BLaER1 treated with 17β-estradiol and CSF1 and Interleukin-3, amounts not matched to agents 10 nM and 100 nM (cell line): ENCODE results near the gene TBC1D4.

Experiments used
- H3K27ac ChIP-seq, 11 experiments: shearing (Covaris generic); formaldehyde crosslinking; 2 replicates each; pipeline ENCODE4 v1.8.1; 2022
- H3K27me3 ChIP-seq, 11 experiments: shearing (Covaris generic); formaldehyde crosslinking; 2 replicates each; pipeline ENCODE4 v1.8.1; 2022
- H3K36me3 ChIP-seq, 11 experiments: shearing (Covaris generic); formaldehyde crosslinking; 2 replicates each; pipeline ENCODE4 v1.8.1; 2022
- H3K4me1 ChIP-seq, 10 experiments: shearing (Covaris generic); formaldehyde crosslinking; 2 replicates each; pipeline ENCODE4 v1.8.1; 2022
- H3K4me2 ChIP-seq, 11 experiments: shearing (Covaris generic); formaldehyde crosslinking; 2 replicates each; pipeline ENCODE4 v1.8.1; 2022
- H3K4me3 ChIP-seq, 10 experiments: shearing (Covaris generic); formaldehyde crosslinking; 2 replicates each; pipeline ENCODE4 v1.8.1; 2022
- H3K9ac ChIP-seq, 11 experiments: shearing (Covaris generic); formaldehyde crosslinking; 2 replicates each; pipeline ENCODE4 v1.8.1; 2022
- H3K9me3 ChIP-seq, 11 experiments: shearing (Covaris generic); formaldehyde crosslinking; replicated peaks in 1 of 11; 2 replicates each; pipeline ENCODE4 v1.8.1; 2022
- H4K20me1 ChIP-seq, 11 experiments: shearing (Covaris generic); formaldehyde crosslinking; 2 replicates each; pipeline ENCODE4 v1.8.1; 2022
- Cebpa-rat ChIP-seq, 11 experiments: shearing (Covaris generic); IDR thresholded peaks; 2 replicates each; pipeline ENCODE4 v1.8.1; 2022

TBC1D4 gene

GRCh38 chr13:75329097-75329496, 152.9 kb downstream of the TBC1D4 start:
- H3K9ac ChIP-seq: no peak overlapping the region
- H3K27ac ChIP-seq: no peak overlapping the region
- peaks cover 0 to 73% (median 28%) of the 10 kb centered on the region in 11 experiments; a peak in 20 of 22 replicates for H3K36me3 ChIP-seq
- H3K4me3 ChIP-seq: no peak overlapping the region
- no peaks in the 10 kb centered on the region for H4K20me1 ChIP-seq
- H3K27me3 ChIP-seq: no peaks in the 10 kb centered on the region
- no peaks in the 10 kb centered on the region for H3K9me3 ChIP-seq
- no peak for TF ChIP-seq Cebpa-rat (IDR thresholded peaks at IDR 0.05)
- H3K4me1 ChIP-seq: peaks cover 0 to 23% (median 8%) of the 10 kb centered on the region in 10 experiments; a peak in 10 of 20 replicates
- H3K4me2 ChIP-seq: no peak overlapping the region

DNA sequence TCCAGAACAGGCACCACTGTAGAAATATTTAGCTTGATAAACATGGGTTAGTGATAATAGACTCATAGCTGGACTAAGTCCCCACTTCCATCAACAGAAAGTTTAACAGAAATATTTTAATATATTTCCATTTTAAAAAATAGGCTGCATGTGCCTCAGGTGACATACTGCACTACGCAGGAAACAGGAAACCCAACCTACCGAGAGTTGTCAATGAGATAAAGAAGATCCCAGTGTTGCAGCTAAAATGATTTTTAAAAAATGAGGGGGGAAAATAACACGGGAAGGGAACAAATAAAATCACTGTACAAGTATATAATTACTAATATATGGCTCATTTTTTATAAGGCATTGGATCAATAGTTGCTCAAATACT, 154.8 kb downstream of the TBC1D4 start:
- H3K36me3 ChIP-seq: peaks cover 8 to 73% (median 32%) of the 10 kb centered on the region in 11 experiments; a peak in 20 of 22 replicates
- H3K4me1 ChIP-seq: peaks cover 0 to 24% (median 8%) of the 10 kb centered on the region in 10 experiments; a peak in 10 of 20 replicates
- H4K20me1 ChIP-seq: no peaks in the 10 kb centered on the region
- H3K9me3 ChIP-seq: no peaks in the 10 kb centered on the region
- H3K27me3 ChIP-seq: no peaks in the 10 kb centered on the region
- peak overlapping the region in 5 of 11 experiments; percentile 1 to 38 (median 22); a peak in 4 of 22 replicates for H3K4me2 ChIP-seq
- no peak for TF ChIP-seq Cebpa-rat (IDR thresholded peaks at IDR 0.05)
- H3K9ac ChIP-seq: no peak overlapping the region
- H3K27ac ChIP-seq: no peak overlapping the region
- H3K4me3 ChIP-seq: no peak overlapping the region

DNA sequence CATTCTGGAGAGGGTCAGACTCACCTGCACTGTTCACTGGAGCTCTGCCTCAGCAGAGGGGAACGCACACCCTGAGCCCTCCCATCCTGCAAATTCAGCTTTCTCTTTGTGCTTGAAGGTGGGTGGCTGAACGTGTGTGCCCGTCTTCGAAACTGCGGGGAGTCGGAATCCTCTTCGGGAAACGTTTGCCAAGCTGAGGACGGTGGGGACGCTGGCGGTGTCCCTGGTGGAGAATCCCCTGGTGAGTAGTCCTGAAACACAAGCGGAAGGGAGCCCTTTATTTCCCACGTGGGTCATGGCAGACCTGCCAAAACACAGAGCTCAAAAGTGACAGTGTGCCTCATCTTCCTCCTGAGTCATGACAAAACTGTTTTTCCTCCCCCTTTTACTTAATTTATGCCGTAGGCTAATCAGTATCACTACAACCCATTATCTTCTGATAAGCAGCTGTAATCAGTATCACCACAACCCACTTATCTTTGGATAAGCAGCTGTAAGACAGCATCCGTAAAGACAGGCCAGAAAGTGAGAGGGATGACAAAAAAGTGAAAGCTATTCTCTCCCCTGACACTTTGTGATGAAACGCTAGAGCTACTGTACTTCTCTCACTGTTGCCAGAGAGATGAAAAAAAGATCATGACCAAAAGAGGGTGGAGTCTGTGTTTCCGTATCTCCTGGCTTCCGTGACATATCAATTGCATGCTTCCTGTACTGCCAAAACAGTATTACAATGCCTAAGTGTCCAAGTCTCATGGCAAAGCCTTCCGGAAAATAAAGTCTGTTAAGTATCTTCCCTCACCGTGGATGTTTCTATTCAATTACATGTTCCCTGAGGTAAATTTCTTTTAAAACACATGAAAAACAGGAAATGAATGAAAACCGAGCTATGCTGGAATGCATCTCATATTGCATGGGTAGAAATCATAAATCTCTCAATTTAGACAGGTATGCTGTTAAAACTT, 155.5 kb downstream of the TBC1D4 start:
- Histone ChIP-seq H3K4me3 (no peak overlapping the region), H3K27ac (peak overlapping the region in 1 of 11 experiments; percentile 42; a peak in 3 of 22 replicates), H3K4me2 (peak overlapping the region in 7 of 11 experiments; percentile 1 to 38 (median 22); a peak in 8 of 22 replicates), H3K4me1 (peaks cover 0 to 24% (median 8%) of the 10 kb centered on the region in 10 experiments; a peak in 10 of 20 replicates), H3K9ac (no peak overlapping the region; a peak in 1 of 22 replicates), H3K27me3 (no peaks in the 10 kb centered on the region), H3K9me3 (no peaks in the 10 kb centered on the region), H4K20me1 (no peaks in the 10 kb centered on the region), H3K36me3 (peaks cover 8 to 75% (median 37%) of the 10 kb centered on the region in 11 experiments; a peak in 21 of 22 replicates)
- TF ChIP-seq Cebpa-rat (IDR thresholded peaks at IDR 0.05): no peak

DNA sequence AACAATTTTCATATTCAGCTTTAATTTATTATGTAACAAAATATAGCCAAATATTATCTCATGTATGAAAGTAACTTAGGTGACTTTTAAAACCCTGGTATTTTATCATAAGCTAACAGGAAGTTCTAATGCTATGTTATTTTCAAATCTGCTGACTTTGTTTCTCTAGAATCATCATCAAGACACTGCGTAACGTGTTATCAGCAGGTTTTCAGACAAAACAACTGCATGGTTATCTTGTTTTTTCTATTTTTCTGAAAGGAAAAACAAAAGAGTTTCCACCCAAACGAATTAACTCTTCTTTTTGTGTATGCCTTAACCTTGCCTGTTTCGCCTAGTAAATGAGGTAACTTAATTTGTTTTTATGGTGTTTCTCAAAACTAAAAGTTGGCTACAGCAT, 156.3 kb downstream of the TBC1D4 start:
- Histone ChIP-seq H3K4me3 (no peak overlapping the region), H3K9me3 (no peaks in the 10 kb centered on the region), H3K4me2 (peak overlapping the region in 3 of 11 experiments; percentile 32 to 38 (median 34); a peak in 6 of 22 replicates), H3K36me3 (peaks cover 8 to 75% (median 37%) of the 10 kb centered on the region in 11 experiments; a peak in 21 of 22 replicates), H3K4me1 (peaks cover 0 to 24% (median 8%) of the 10 kb centered on the region in 10 experiments; a peak in 10 of 20 replicates), H3K27me3 (no peaks in the 10 kb centered on the region), H4K20me1 (no peaks in the 10 kb centered on the region), H3K27ac (peak overlapping the region in 1 of 11 experiments; percentile 42; a peak in 2 of 22 replicates), H3K9ac (no peak overlapping the region; a peak in 1 of 22 replicates)
- no peak for TF ChIP-seq Cebpa-rat (IDR thresholded peaks at IDR 0.05)

- no peak overlapping the region for H3K9ac ChIP-seq
- H3K9me3 ChIP-seq: no peaks in the 10 kb centered on the region
- H3K4me2 ChIP-seq: no peak overlapping the region
- H3K27me3 ChIP-seq: no peaks in the 10 kb centered on the region
- no peak overlapping the region for H3K27ac ChIP-seq
- no peaks in the 10 kb centered on the region for H4K20me1 ChIP-seq
- H3K36me3 ChIP-seq: peaks cover 8 to 76% (median 37%) of the 10 kb centered on the region in 11 experiments; a peak in 21 of 22 replicates
- H3K4me1 ChIP-seq: peaks cover 0 to 26% (median 8%) of the 10 kb centered on the region in 10 experiments; a peak in 10 of 20 replicates
- TF ChIP-seq Cebpa-rat (IDR thresholded peaks at IDR 0.05): no peak
- H3K4me3 ChIP-seq: no peak overlapping the region
Measured at GRCh38 chr13:75324413-75324940, 157.5 kb downstream of the TBC1D4 start.

- Histone ChIP-seq H3K4me2 (no peak overlapping the region), H3K36me3 (peaks cover 5 to 58% (median 26%) of the 10 kb centered on the region in 11 experiments; a peak in 21 of 22 replicates), H3K9ac (no peak overlapping the region), H3K9me3 (no peaks in the 10 kb centered on the region), H3K4me1 (peaks cover 0 to 48% (median 5%) of the 10 kb centered on the region in 10 experiments; a peak in 11 of 20 replicates), H3K27me3 (no peaks in the 10 kb centered on the region), H4K20me1 (no peaks in the 10 kb centered on the region), H3K27ac (no peak overlapping the region), H3K4me3 (no peak overlapping the region)
- no peak for TF ChIP-seq Cebpa-rat (IDR thresholded peaks at IDR 0.05)
Measured at GRCh38 chr13:75321084-75321483, 160.9 kb downstream of the TBC1D4 start.

DNA sequence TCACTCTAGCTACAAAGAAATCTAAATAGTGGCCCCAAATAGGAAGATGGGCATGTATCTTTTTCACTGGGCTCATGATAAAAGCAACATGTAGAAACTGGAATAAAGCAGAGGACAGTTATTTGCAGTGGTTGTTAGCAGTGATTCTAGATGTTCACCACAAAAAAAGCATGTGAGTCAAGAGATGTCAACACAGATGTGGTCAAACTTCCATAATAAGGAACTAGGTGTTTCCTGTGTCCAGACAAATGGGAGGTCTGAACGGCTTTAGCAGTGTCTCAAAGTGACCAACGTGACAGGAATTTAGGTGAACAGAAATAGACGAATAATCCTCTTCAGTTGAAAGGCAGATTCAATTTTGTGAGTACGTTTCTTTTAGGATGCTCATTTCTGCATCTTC, 162.7 kb downstream of the TBC1D4 start:
- no peak for TF ChIP-seq Cebpa-rat (IDR thresholded peaks at IDR 0.05)
- Histone ChIP-seq H3K4me1 (peaks cover 0 to 43% (median 5%) of the 10 kb centered on the region in 10 experiments; a peak in 11 of 20 replicates), H4K20me1 (no peaks in the 10 kb centered on the region), H3K27me3 (no peaks in the 10 kb centered on the region), H3K4me3 (no peak overlapping the region), H3K36me3 (peaks cover 0 to 43% (median 21%) of the 10 kb centered on the region in 11 experiments; a peak in 13 of 22 replicates), H3K9me3 (no peaks in the 10 kb centered on the region), H3K27ac (peak overlapping the region in 2 of 11 experiments; percentile 31 to 56; a peak in 3 of 22 replicates), H3K9ac (no peak overlapping the region), H3K4me2 (peak overlapping the region in 4 of 11 experiments; percentile 14 to 58 (median 30); a peak in 6 of 22 replicates)

GRCh38 chr13:75318138-75318833, 163.7 kb downstream of the TBC1D4 start:
- Histone ChIP-seq H3K9me3 (no peaks in the 10 kb centered on the region), H3K27me3 (no peaks in the 10 kb centered on the region), H3K4me3 (no peak overlapping the region), H3K9ac (no peak overlapping the region), H3K27ac (peak overlapping the region in 1 of 11 experiments; percentile 56; a peak in 1 of 22 replicates), H3K36me3 (peaks cover 0 to 36% (median 15%) of the 10 kb centered on the region in 11 experiments; a peak in 12 of 22 replicates), H3K4me2 (peak overlapping the region in 2 of 11 experiments; percentile 27 to 58; a peak in 1 of 22 replicates), H4K20me1 (no peaks in the 10 kb centered on the region), H3K4me1 (peaks cover 0 to 39% (median 6%) of the 10 kb centered on the region in 10 experiments; a peak in 11 of 20 replicates)
- no peak for TF ChIP-seq Cebpa-rat (IDR thresholded peaks at IDR 0.05)
